KBM-7 (cell line): Measurements from ENCODE around the gene PRR22.
A peak's percentile ranks its signal among the peaks of the same experiment; 100 is the strongest.
"Not testable (repeated sequence)": the region's sequence is repeated elsewhere in the genome, so short reads cannot be mapped to it uniquely, and the experiment has no call there.

ENCODE experiments used
- DNase-seq: peaks from one replicate; pipeline ENCODE4 v3.0.0-alpha.2; 2015
- in situ Hi-C: fragments of 300-500 bp; cut with MboI; formaldehyde crosslinking; loops from 2 replicates; pipeline ENCODE4 v1.14.3; 2020; ENCODE audit warnings: low sequenced_read_pairs, low pct_unique_long_range_greater_than_20kb, mixed read lengths

Gene PRR22

GRCh38 chr19:5799247-5800241 lies 15.0 kb upstream of the PRR22 start:
- peak; percentile 83 for DNase-seq
- in situ Hi-C loops, result loop anchor here (10.0 kb wide), 1 partner anchor 95 kb away; no protein-coding TSS in a partner anchor

DNA sequence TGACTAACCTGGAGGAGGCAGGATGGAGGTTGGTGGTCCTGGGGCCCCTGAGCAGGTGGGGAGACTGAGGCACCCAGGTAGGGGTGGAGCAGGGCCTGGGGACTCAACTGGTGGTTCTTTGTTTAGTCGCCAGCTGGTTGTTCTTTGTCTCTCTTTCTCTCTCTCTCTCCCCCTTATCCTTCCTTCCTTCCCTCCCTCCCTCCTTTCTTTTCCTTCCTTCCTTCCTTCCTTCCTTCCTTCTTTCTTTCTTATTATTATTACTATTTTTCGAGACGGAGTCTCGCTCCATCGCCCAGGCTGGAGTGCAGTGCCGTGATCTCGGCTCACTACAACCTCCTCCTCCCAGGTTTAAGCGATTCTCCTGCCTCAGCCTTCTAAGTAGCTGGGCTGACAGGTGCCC lies 13.7 kb upstream of the PRR22 start:
- in situ Hi-C loops, result no loop called here
- no peak for DNase-seq

- DNase-seq, result no peak
- in situ Hi-C loops, result no loop called here
Observed at GRCh38 chr19:5795382-5795919, 10.9 kb upstream of the PRR22 start.

- DNase-seq, result no peak
- in situ Hi-C loops, result no loop called here
Observed at GRCh38 chr19:5793188-5793587, 8.6 kb upstream of the PRR22 start.

DNA sequence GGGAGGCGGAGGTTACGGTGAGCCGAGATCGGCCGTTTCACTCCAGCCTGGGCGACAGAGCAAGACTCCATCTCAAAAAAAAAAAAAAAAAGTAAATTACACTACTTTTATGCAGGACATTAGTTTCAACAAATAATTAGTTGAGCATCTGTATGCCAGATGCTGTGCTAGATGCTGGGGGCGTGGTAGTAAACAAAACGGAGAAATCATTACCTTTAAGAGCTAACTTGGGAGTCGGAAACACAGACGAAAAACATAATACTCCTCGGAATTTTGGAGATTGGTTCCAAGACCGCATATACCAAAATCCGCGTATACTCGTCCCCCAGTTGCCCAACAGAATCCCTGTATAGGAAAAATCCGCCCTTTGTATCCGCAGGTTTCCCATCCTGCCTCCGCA lies 7.7 kb upstream of the PRR22 start:
- DNase-seq, result no peak
- in situ Hi-C loops, result no loop called here

- in situ Hi-C loops, result no loop called here
- peak; percentile 98 for DNase-seq
Observed at GRCh38 chr19:5790559-5791520, 6.3 kb upstream of the PRR22 start, which contains the start of gene DUS3L. Gene DUS3L, minus strand, starts transcription at chr19:5791163. Its CDS starts 22 bp downstream, at chr19:5791141.

DNA sequence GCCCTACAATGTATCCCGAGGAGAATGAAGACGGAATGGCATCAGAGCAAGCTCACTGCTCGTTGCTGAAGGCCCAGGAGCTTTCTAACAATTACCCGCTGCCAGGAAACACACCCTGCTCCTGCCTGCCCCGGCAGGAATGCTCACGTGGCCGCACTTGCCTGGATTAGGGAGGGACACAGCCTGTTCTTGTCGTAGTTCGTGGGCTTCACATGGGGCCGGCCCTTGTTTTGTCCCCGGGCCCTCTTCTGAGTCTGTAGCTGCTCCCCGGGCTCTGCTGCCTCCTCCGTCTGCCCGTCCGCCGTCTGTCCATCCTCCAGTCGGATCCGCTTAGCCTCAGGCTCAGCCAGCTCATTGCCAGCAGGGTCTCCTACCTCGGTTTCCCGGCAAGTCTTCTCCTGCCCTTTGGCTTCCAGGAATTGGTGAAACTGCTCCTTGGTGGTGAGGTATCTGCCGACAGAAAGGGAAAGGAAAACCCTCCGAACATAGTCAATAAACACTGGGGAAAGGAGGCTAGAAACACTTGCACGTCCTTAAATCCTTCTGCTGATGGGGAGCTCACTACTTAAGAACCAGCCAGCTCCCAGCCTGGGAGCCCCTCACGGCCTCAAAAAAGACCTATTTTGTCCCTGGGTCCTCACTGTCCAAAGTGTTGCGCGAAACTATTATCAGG lies 5.5 kb upstream of the PRR22 start:
- in situ Hi-C loops, result no loop called here
- no peak for DNase-seq

GRCh38 chr19:5789351-5789761 lies 4.8 kb upstream of the PRR22 start:
- no peak for DNase-seq
- in situ Hi-C loops, result no loop called here

- no peak for DNase-seq
- in situ Hi-C loops, result no loop called here
Observed at GRCh38 chr19:5788422-5788821, 3.9 kb upstream of the PRR22 start.

GRCh38 chr19:5787409-5788182 lies 3.0 kb upstream of the PRR22 start:
- DNase-seq, result no peak
- in situ Hi-C loops, result no loop called here

DNA sequence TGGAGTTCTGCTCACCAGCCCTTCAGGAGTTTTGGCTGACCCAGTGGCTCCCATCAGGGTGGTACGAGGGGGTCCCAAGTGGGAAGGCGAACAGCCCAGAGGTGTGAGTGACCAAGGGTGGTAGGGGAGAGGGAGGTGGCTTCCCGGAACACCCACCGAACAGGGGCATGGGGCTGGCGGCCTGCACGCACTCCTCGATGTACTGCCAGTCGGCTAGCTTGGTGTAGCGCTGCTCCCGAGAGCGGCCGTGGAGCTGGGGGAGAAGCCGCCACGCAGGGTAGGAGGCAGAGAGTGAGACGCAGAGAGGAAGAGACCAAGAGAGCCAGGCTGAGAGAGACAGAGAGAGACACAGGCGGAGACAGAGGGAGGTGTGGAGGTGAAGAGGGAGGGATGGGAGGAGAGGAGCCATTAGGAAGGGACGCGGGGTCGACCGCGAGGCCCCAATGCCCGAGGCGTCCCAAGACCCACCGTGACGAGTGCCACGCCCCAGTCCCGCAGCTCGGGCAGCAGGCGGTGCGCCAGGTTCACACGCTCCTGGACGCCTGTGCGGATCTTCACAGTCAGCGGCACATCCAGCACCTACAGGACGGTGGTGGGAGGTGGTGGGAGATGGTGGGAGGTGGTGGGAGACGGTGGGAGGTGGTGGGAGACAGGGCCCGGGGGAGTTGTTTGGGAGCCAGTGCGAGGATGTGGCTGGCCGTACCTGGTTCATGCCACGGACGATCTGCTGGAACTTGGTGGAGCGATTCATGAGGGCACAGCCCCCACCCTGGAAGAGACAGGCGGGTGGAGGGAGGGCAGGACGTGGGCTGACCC lies 2.3 kb upstream of the PRR22 start:
- in situ Hi-C loops, result no loop called here
- DNase-seq, result no peak

- in situ Hi-C loops, result no loop called here
- DNase-seq, result no peak
Observed at GRCh38 chr19:5785423-5785822, 877 bp upstream of the PRR22 start.

DNA sequence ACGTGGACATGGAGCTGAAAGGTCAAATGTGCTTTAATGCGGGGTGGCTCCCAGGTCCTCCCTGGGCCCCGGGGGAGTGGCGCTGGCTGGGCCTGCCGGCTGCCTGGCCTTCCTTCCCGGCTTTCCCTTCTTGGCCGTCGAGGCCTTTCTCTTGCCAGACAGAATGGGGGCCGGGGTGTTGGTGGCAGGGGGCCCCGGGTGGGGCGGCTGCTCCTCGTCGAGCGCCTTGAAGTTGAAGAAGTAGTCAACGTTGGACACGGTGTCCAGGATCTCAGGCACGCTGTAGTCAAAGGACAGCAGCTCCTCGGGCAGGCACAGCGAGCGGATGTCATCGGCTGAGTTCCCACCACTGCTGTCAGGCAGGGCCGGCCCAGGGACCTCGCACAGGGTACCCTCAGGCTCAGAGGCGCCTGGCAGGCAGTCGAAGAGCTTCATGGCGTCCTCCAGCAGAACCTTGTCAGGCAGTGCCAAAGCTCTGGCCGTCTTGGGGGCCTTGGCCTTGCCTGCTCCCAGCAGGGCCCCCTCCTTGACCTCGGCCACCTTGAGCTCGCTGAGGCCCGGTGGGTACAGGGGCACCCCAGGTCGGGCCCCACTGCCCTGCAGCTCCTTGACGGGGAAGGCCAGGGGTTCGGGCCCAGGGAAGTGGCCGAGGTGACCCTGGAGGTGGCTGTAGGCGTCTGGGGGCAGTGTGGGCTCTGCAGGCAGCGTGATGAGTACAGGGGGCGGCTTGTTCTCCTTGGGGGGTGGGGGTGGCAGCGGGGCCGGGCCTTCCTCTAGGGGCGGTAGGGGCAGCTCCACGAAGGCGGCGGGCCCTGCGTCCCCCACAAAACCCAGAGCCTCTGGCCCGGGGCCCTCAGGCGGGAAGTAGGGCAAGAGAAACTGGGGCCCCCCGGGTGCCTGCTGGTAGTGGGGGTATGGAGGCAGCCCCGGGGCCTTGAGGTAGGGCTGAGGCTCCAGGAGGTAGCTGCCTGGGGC lies 1.3 kb downstream of the PRR22 start:
- in situ Hi-C loops, result no loop called here
- DNase-seq, result no peak

DNA sequence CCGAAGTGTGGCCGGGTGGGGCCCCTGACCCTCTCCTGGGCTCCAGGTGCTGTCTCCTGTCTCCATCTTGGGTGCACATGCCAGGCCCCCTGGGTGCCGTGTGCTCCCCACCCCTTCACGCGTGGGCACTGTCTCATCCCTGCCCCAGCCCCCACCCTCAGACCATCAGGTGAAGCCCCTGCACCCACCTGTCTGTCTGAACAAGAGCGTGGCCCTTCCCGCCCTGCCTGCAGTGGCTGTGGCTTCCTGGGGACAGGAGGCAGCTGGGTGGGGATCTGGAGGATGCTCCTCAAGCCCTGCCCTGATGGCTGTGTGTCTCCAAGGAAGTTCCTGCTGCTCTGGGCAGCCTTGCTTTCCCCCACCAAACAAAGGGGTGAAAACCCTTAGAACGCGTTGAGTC lies 2.2 kb downstream of the PRR22 start:
- in situ Hi-C loops, result no loop called here
- no peak for DNase-seq

DNA sequence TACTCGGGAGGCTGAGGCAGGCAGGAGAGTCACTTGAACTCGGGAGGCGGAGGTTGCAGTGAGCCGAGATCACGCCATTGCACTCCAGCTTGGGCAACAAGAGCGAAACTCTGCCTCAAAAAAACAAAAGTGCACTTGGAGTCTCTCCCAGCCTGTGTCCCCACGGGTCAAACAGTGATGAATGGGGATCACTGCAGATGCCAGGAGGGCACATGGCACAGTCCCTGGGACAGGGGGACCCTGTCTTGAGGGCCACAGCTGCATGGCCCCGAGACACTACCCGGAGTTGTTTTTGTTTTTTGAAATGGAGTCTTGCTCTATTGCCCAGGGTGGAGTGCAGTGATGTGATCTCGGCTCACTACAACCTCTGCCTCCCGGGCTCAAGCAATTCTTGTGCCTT lies 3.6 kb downstream of the PRR22 start:
- DNase-seq, in situ Hi-C loops: not testable (repeated sequence)

DNA sequence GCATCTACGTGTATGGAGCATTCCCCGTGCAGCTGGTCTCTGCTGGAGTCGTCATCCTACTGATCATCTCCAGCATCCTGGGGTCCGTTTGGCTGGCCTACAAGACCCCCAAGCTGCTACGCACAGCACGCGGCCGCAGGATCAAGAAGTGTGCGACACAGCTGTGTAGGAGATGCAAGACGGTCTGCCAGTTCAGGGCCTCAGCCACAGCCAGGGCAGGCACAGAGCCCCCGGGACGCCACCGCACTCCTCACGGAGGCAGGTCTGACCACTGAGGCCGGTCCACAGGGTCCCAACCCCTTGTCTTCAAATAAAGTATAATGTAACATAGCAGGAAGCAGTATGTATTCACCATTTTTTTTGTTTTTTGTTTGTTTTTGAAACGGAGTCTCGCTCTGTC lies 6.1 kb downstream of the PRR22 start:
- DNase-seq, result no peak
- in situ Hi-C loops, result no loop called here
